Spleen (tissue), 11 donors: ENCODE data around the gene USP28. TPM values are rescaled to one million over a fixed set of nuclear protein-coding genes. Genes with fewer than 3 reads are reported as not detected.

Experiments used
- DNase-seq: peaks from one replicate; pipeline ENCODE4 v3.0.0-alpha.2; 2020
- H3K27ac ChIP-seq, 8 donors: fragments of 200-600 bp; sonication (generic) in 7 of 8; 1 replicate in 4 of 8; 2 replicates in 4 of 8; pipeline versions ENCODE4 v1.5.0 to v1.8.0; 2016 to 2021; ENCODE audit warnings: inconsistent platforms in 4 of 8, mild to moderate bottlenecking in 4 of 8, moderate library complexity in 1 of 8
- H3K27me3 ChIP-seq, 7 donors: fragments of 200-600 bp; sonication (generic) in 6 of 7; replicated peaks in 1 of 7; 1 replicate in 4 of 7; 2 replicates in 3 of 7; pipeline versions ENCODE4 v1.5.0 to v1.8.0; 2016 to 2021; ENCODE audit warnings: inconsistent platforms in 3 of 7, mild to moderate bottlenecking in 1 of 7
- H3K36me3 ChIP-seq, 6 donors: fragments of 200-600 bp; sonication (generic) in 5 of 6; 1 replicate in 4 of 6; 2 replicates in 2 of 6; pipeline versions ENCODE4 v1.5.0 to v1.8.0; 2016 to 2021; ENCODE audit warnings: inconsistent platforms in 2 of 6
- H3K4me1 ChIP-seq, 6 donors: fragments of 200-600 bp; sonication (generic) in 5 of 6; 1 replicate in 3 of 6; 2 replicates in 3 of 6; pipeline versions ENCODE4 v1.5.0 to v1.8.0; 2016 to 2021; ENCODE audit warnings: inconsistent platforms in 3 of 6
- H3K4me3 ChIP-seq, 8 donors: fragments of 200-600 bp; sonication (generic) in 7 of 8; 1 replicate in 4 of 8; 2 replicates in 4 of 8; pipeline versions ENCODE4 v1.5.0 to v1.8.0; 2016 to 2021; ENCODE audit warnings: inconsistent platforms in 4 of 8, mild to moderate bottlenecking in 4 of 8, moderate library complexity in 2 of 8
- H3K9me3 ChIP-seq, 8 donors: fragments of 200-600 bp; sonication (generic) in 7 of 8; 1 replicate in 4 of 8; 2 replicates in 4 of 8; pipeline versions ENCODE4 v1.5.0 to v1.8.0; 2016 to 2021; ENCODE audit warnings: inconsistent platforms in 4 of 8
- POLR2A ChIP-seq, 3 donors: fragments of 450-650 bp; IDR thresholded peaks; one replicate each; pipeline ENCODE4 v1.5.1; 2017; ENCODE audit warnings: antibody characterized with exemption in 3 of 3, mild to moderate bottlenecking in 1 of 3
- POLR2AphosphoS5 ChIP-seq, 3 donors: sonication (generic); formaldehyde crosslinking; IDR thresholded peaks; one replicate each; pipeline ENCODE4 v1.5.1; 2017; ENCODE audit warnings: antibody characterized with exemption in 3 of 3
- WGBS, 5 donors: extraction: QIAGEN DNeasy Blood & Tissue Kit in 3 of 5; methylation state at CpG; one replicate each; pipeline versions ENCODE4 v1.1.5 to v1.1.7; 2013 to 2018; 5-methylcytosine and 5-hydroxymethylcytosine counted together
- intact Hi-C: fragments of 100-400 bp; cut with DNase I; formaldehyde crosslinking; loops from one replicate; pipeline ENCODE4 v1.15.0; 2023; ENCODE audit warnings: low total_unique reads
- polyA plus RNA-seq, 3 donors: library from polyadenylated mRNA; stranded (reverse); fragments of 200-250 nt; gene quantifications; one replicate each; pipeline ENCODE4 v1.2.1, GENCODE V29; 2013
- total RNA-seq, 7 donors: library from RNA; depleted of rRNA in 3 of 7; stranded (reverse); fragments of >200 nt in 3 of 7; fragmentation: NEBNext Ultra II Directional in 4 of 7; extraction: Animal tissue kit (Norgen Biotek cat#: 25700) in 4 of 7; gene quantifications; one replicate each; pipeline versions ENCODE4 v1.1.0 to v1.2.1, GENCODE V29; 2016 to 2021
- TF ChIP-seq, protein P1 (sequence below), 11 experiments: fragments of 200-600 bp in 7 of 11; fragments of 450-650 bp in 4 of 11; sonication (generic) in 4 of 11; IDR thresholded peaks in 8 of 11; conservative IDR thresholded peaks in 3 of 11; 1 replicate in 7 of 11; 2 replicates in 4 of 11; pipeline versions ENCODE4 v1.4.0 to v1.8.0; 2016 to 2021; ENCODE audit warnings: antibody characterized with exemption in 11 of 11, inconsistent platforms in 4 of 11, mild to moderate bottlenecking in 1 of 11
- donor health status: healthy with polysubstance abuse.
- donor health status: DM: no; HTN: no; CAD: no; lungs with moderate emphysema.
- donor health status: DM: no; HTN: no; CAD: no.
- donor health status: Bipolar disorder and iron deficiency.
- donor health status: healthy.
- donor health status: DM: no; HTN: no; CAD: no.
- donor health status: DM: yes; HTN: yes; CAD: no.

Gene USP28
- total and polyA plus RNA-seq, 10 donors, result 4.2 to 44.8 (median 27.6) TPM

DNA sequence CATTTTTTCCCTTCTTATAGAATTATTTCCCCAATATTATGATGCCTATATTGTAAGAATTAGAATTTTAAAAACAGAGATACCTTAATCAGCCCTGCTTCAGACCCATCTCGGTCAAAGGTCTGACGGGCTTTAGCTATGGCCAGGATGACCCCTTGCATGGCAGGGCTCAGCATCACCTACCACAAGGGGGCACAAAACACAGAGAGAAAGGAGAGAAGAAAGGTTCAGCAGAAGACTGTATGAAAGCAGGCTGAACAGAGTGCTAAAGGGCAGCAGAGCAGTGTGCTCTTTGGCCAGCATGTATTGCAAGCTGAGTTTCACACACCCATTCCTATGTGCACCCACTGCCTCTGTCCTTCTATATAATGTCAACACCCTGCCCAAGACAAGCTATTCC, 69.0 kb downstream of the USP28 start:
- Histone ChIP-seq H3K9me3 (no peaks in the 10 kb centered on the region), H3K27me3 (no peaks in the 10 kb centered on the region), H3K27ac (no peak overlapping the region), H3K36me3 (peaks cover 0 to 100% (median 70%) of the 10 kb centered on the region in 6 donors), H3K4me3 (no peak overlapping the region), H3K4me1 (no peaks in the 10 kb centered on the region)
- TF ChIP-seq, protein P1, sequence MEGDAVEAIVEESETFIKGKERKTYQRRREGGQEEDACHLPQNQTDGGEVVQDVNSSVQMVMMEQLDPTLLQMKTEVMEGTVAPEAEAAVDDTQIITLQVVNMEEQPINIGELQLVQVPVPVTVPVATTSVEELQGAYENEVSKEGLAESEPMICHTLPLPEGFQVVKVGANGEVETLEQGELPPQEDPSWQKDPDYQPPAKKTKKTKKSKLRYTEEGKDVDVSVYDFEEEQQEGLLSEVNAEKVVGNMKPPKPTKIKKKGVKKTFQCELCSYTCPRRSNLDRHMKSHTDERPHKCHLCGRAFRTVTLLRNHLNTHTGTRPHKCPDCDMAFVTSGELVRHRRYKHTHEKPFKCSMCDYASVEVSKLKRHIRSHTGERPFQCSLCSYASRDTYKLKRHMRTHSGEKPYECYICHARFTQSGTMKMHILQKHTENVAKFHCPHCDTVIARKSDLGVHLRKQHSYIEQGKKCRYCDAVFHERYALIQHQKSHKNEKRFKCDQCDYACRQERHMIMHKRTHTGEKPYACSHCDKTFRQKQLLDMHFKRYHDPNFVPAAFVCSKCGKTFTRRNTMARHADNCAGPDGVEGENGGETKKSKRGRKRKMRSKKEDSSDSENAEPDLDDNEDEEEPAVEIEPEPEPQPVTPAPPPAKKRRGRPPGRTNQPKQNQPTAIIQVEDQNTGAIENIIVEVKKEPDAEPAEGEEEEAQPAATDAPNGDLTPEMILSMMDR (IDR thresholded peaks at IDR 0.05 in 8 of 11, conservative IDR thresholded peaks at IDR 0.05 in 3 of 11), result peak in 9 of 11 experiments; percentile 19 to 60 (median 37)
- TF ChIP-seq POLR2AphosphoS5 (IDR thresholded peaks at IDR 0.05), result no peak
- no peak for DNase-seq
- intact Hi-C loops, result no loop called here
- WGBS, 5 donors, result 87 to 98% (median 97%) methylated on average over 2 of the region's 2 CpGs

DNA sequence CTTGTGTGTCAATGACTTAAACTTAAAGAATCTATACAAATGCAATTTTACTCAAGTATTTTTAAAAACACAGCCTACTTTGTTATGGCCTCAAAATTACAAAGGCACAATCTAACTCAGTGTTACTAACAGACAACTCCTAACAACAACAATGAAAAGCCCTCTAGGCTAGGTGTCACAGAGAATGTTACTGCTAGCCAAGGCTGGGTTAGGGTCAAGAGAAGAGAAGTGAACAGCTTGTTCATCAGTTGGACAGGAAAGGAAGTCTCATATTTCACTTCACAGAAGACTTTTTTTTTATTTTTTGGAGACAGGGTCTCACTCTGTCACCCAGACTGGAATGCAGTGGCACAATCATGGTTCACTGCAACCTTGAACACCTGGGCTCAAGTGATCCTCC, 69.7 kb downstream of the USP28 start:
- Histone ChIP-seq H3K36me3 (peaks cover 0 to 100% (median 74%) of the 10 kb centered on the region in 6 donors), H3K4me3 (no peak overlapping the region), H3K27ac (no peak overlapping the region), H3K27me3 (no peaks in the 10 kb centered on the region), H3K9me3 (no peaks in the 10 kb centered on the region), H3K4me1 (no peaks in the 10 kb centered on the region)
- intact Hi-C loops, result no loop called here
- TF ChIP-seq POLR2A (IDR thresholded peaks at IDR 0.05) (no peak), POLR2AphosphoS5 (IDR thresholded peaks at IDR 0.05) (no peak)
- TF ChIP-seq, protein P1 (IDR thresholded peaks at IDR 0.05 in 8 of 11, conservative IDR thresholded peaks at IDR 0.05 in 3 of 11), result no peak
- DNase-seq, result no peak

DNA sequence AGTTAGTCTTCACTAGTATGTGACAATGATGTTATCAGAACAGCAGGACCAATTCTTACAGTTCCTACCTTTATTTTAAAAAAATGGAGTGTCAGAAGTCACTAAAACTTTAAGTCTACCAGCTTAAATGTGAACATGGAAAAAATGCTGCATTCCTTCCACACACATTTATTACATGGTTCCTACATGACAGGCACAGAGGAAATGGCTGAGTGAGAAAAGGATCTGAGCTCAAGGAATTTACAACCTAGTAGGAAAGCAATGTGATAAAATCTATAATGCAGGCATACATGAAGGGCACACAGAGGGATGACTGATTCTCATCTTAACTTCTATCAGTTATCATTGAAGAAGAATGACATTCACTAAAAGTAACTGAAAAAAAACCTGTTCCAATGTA, 72.8 kb downstream of the USP28 start:
- H3K4me1 ChIP-seq, result no peaks in the 10 kb centered on the region
- no peaks in the 10 kb centered on the region for H3K27me3 ChIP-seq
- H3K27ac ChIP-seq, result no peak overlapping the region
- intact Hi-C loops, result no loop called here
- no peak for TF ChIP-seq POLR2AphosphoS5 (IDR thresholded peaks at IDR 0.05)
- TF ChIP-seq POLR2A (IDR thresholded peaks at IDR 0.05), result no peak
- TF ChIP-seq, protein P1 (IDR thresholded peaks at IDR 0.05 in 8 of 11, conservative IDR thresholded peaks at IDR 0.05 in 3 of 11), result no peak
- no peak for DNase-seq
- no peak overlapping the region for H3K4me3 ChIP-seq
- H3K36me3 ChIP-seq, result peaks cover 0 to 99% (median 75%) of the 10 kb centered on the region in 6 donors
- no peaks in the 10 kb centered on the region for H3K9me3 ChIP-seq

DNA sequence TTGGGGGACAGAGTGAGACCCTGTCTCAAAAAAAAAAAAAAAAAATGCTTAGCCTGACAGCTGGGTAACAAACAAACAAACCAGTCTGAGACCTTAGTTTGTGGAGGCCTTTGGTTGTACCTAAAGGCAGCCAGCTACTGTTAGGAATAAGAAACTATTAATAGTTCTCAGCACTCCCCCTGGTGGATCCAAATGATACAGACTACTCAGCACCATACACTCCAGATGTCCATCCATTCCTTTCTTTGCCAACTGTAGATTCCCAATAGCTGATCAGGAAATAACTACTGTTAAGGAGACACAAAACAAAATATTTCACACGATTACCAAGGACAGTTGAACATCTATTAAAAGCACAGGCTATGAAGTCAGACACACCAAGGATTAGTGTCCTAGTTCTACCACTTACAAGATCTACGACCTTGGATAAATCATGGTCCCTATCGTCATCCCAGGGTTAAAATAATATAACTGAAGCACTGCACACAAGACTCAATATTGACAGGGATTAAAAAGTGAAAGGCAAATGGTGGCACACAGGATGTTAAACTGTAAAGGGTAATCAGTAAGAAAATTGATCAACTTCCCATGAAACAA, 78.6 kb downstream of the USP28 start:
- peaks cover 0 to 45% (median 31%) of the 10 kb centered on the region in 6 donors for H3K36me3 ChIP-seq
- no peaks in the 10 kb centered on the region for H3K4me1 ChIP-seq
- H3K4me3 ChIP-seq, result no peak overlapping the region
- intact Hi-C loops, result loop anchor here (10.0 kb wide), 1 partner anchor 492 kb away; no protein-coding TSS in a partner anchor
- H3K9me3 ChIP-seq, result no peaks in the 10 kb centered on the region
- no peak for DNase-seq
- TF ChIP-seq, protein P1 (IDR thresholded peaks at IDR 0.05 in 8 of 11, conservative IDR thresholded peaks at IDR 0.05 in 3 of 11), result peak in 8 of 11 experiments; percentile 39 to 66 (median 60)
- TF ChIP-seq POLR2A (IDR thresholded peaks at IDR 0.05), result no peak
- H3K27ac ChIP-seq, result no peak overlapping the region
- no peaks in the 10 kb centered on the region for H3K27me3 ChIP-seq
- WGBS, 5 donors, result 64 to 74% (median 68%) methylated on average over 3 of the region's 3 CpGs
